Nephron progenitor cell (in vitro differentiated cells): ENCODE measurements around the gene EMC9.

ENCODE experiments used
- DNase-seq: peaks from one replicate; pipeline ENCODE4 v3.0.0; 2021
- H3K27ac Mint-ChIP-seq: 2 replicates; pipeline ENCODE4 v1.8.0; 2021; ENCODE audit warnings: mild to moderate bottlenecking, moderate library complexity, mixed read lengths
- H3K27me3 Mint-ChIP-seq: 2 replicates; pipeline ENCODE4 v1.8.0; 2021; ENCODE audit warnings: mild to moderate bottlenecking, low read depth, mixed read lengths; ENCODE audit not compliant: poor library complexity
- H3K36me3 Mint-ChIP-seq: 2 replicates; pipeline ENCODE4 v1.8.0; 2021; ENCODE audit warnings: low read depth, mixed read lengths
- H3K4me1 Mint-ChIP-seq: 2 replicates; pipeline ENCODE4 v1.8.0; 2021; ENCODE audit warnings: mixed read lengths
- H3K4me3 Mint-ChIP-seq: 2 replicates; pipeline ENCODE4 v1.8.0; 2021; ENCODE audit warnings: mild to moderate bottlenecking, moderate library complexity, mixed read lengths
- H3K9me3 Mint-ChIP-seq: 2 replicates; pipeline ENCODE4 v1.8.0; 2021; ENCODE audit warnings: mild to moderate bottlenecking, moderate library complexity, mixed read lengths
- CTCF ChIP-seq: fragments of 200-600 bp; sonication (generic); IDR thresholded peaks from 2 replicates; pipeline ENCODE4 v1.5.0; 2021; ENCODE audit warnings: antibody characterized with exemption

Gene EMC9

GRCh38 chr14:24129410-24129998 is 11.9 kb downstream of the EMC9 start:
- TF ChIP-seq CTCF: no peak
- Mint-ChIP-seq H3K27me3 (peaks cover 3% of the 10 kb centered on the region), H3K4me1 (peaks cover 28% of the 10 kb centered on the region), H3K4me3 (no peak overlapping the region), H3K36me3 (peaks cover 5% of the 10 kb centered on the region), H3K9me3 (no peaks in the 10 kb centered on the region), H3K27ac (no peak overlapping the region)
- no peak for DNase-seq

DNA sequence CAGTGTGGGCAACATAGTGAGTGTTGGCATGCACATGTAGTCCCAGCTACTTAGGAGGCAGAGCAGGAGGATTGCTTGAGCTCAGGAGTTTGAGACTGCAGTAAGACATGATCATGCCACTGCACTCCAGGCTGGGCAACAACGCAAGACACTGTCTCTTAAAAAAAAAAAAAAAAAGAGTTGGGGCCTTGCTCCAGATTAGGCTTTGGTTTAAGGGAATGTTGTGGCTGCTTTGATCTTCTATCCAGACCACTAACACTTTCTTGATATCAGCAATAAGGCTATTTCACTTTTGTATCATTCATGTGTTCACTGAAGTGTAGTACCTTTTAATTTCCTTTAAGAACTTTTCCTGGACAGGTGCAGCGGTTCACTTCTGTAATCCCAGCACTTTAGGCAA is 13.7 kb downstream of the EMC9 start:
- Mint-ChIP-seq H3K4me1 (peaks cover 24% of the 10 kb centered on the region), H3K4me3 (no peak overlapping the region), H3K27me3 (peaks cover 3% of the 10 kb centered on the region), H3K27ac (no peak overlapping the region), H3K9me3 (no peaks in the 10 kb centered on the region), H3K36me3 (peaks cover 12% of the 10 kb centered on the region)
- no peak for TF ChIP-seq CTCF
- no peak for DNase-seq

DNA sequence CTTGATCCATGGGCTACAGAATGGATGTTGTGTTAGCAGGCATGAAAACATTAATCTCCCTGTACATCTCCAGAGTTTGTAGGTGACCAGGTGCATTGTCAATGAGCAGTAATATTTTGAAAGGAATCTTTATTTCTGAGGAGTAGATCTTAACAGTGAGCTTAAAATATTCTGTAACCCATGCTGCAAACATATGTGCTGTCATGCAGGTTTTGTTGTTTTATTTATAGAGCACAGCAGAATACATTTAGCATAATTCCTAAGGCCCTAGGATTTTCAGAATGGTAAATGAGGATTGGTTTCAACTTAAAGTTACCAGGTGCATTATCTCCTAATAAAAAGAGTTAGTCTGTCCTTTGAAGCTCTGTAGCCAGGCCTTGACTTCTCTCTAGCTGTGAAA is 14.5 kb downstream of the EMC9 start:
- Mint-ChIP-seq H3K36me3 (peaks cover 12% of the 10 kb centered on the region), H3K4me3 (no peak overlapping the region), H3K4me1 (peaks cover 16% of the 10 kb centered on the region), H3K27me3 (peaks cover 3% of the 10 kb centered on the region), H3K27ac (no peak overlapping the region), H3K9me3 (no peaks in the 10 kb centered on the region)
- DNase-seq: no peak
- no peak for TF ChIP-seq CTCF

- H3K4me3 Mint-ChIP-seq: no peak overlapping the region
- peak overlapping the region; percentile 25 for H3K27ac Mint-ChIP-seq
- no peak for DNase-seq
Observed at GRCh38 chr14:24123424-24124417, 17.7 kb downstream of the EMC9 start.

GRCh38 chr14:24122898-24123297 is 18.5 kb downstream of the EMC9 start:
- Mint-ChIP-seq H3K27ac (no peak overlapping the region), H3K9me3 (no peaks in the 10 kb centered on the region), H3K4me1 (no peaks in the 10 kb centered on the region), H3K4me3 (no peak overlapping the region), H3K27me3 (peaks cover 4% of the 10 kb centered on the region), H3K36me3 (peaks cover 42% of the 10 kb centered on the region)
- DNase-seq: no peak
- no peak for TF ChIP-seq CTCF

More at GRCh38 chr14:24123424-24124417, 17.7 kb downstream of the EMC9 start:
- no peaks in the 10 kb centered on the region for H3K4me1 Mint-ChIP-seq
- no peak for TF ChIP-seq CTCF
- H3K36me3 Mint-ChIP-seq: peaks cover 34% of the 10 kb centered on the region
- peaks cover 4% of the 10 kb centered on the region for H3K27me3 Mint-ChIP-seq
- H3K9me3 Mint-ChIP-seq: no peaks in the 10 kb centered on the region
